Measurements from ENCODE around the gene MED9.

MED9 gene

DNA sequence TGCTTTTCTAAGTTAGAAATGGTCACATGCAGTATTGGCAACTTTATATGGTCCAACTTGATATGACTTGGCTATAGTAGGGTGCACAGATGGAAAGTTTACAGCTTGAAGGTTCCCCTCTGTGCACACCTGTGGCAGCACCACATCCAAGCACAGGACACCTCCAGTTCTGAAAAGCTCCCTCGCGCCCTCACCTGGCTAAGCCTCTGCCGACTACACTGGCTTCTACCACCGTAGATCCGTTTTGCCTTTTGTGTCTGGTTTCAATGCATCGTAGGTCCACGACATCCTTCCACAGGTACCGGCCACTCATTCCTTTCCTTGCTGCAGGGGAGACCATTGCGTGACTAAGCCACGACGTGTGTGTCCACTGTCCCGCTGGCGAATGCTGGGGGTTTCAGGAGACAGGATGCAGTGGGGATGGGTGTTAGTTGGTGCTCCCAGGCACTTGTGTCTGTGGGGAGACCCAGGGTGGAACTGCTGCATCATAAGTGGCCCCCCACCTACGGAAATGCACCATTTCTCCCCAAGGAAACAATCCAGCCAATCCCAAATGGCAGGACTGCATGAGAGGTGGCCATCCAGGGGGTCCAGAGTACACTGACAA lies 24.3 kb downstream of the MED9 start:
- Histone ChIP-seq H3K9me3 (replicated peaks; ENCODE audit: insufficient read depth, low read length) (no peaks in the 10 kb centered on the region), H4K20me1 (ENCODE audit: insufficient read depth, low read length) (no peaks in the 10 kb centered on the region), H3K36me3 (replicated peaks; ENCODE audit: insufficient read depth, low read length) (no peaks in the 10 kb centered on the region), H3F3A (ENCODE audit: insufficient read depth, low read length) (no peaks in the 10 kb centered on the region), H2AFZ (ENCODE audit: low read length) (no peak overlapping the region), H3K4me1 (ENCODE audit: low read length) (no peaks in the 10 kb centered on the region), H3K27me3 (replicated peaks; ENCODE audit: insufficient read depth, low read length) (peaks cover 6% of the 10 kb centered on the region; the same call in 1 of the 2 replicates), H3K4me3 (ENCODE audit: low read length) (no peak overlapping the region), H3K4me2 (ENCODE audit: low read depth, low read length) (no peak overlapping the region), H3K27ac (ENCODE audit: low read length) (no peak overlapping the region), H3K9me2 (replicated peaks; ENCODE audit: insufficient read depth, low read length) (no peaks in the 10 kb centered on the region), H3K79me2 (ENCODE audit: low read length) (no peaks in the 10 kb centered on the region), H3K9ac (ENCODE audit: low read length) (no peak overlapping the region)
- TF ChIP-seq, protein P1, sequence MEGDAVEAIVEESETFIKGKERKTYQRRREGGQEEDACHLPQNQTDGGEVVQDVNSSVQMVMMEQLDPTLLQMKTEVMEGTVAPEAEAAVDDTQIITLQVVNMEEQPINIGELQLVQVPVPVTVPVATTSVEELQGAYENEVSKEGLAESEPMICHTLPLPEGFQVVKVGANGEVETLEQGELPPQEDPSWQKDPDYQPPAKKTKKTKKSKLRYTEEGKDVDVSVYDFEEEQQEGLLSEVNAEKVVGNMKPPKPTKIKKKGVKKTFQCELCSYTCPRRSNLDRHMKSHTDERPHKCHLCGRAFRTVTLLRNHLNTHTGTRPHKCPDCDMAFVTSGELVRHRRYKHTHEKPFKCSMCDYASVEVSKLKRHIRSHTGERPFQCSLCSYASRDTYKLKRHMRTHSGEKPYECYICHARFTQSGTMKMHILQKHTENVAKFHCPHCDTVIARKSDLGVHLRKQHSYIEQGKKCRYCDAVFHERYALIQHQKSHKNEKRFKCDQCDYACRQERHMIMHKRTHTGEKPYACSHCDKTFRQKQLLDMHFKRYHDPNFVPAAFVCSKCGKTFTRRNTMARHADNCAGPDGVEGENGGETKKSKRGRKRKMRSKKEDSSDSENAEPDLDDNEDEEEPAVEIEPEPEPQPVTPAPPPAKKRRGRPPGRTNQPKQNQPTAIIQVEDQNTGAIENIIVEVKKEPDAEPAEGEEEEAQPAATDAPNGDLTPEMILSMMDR (IDR thresholded peaks at IDR 0.05; ENCODE audit: low read length), result peak; percentile 30
- TF ChIP-seq EZH2phosphoT487 (IDR thresholded peaks at IDR 0.05; ENCODE audit: low read length), result no peak
- DNase-seq, result peak; percentile 24

DNA sequence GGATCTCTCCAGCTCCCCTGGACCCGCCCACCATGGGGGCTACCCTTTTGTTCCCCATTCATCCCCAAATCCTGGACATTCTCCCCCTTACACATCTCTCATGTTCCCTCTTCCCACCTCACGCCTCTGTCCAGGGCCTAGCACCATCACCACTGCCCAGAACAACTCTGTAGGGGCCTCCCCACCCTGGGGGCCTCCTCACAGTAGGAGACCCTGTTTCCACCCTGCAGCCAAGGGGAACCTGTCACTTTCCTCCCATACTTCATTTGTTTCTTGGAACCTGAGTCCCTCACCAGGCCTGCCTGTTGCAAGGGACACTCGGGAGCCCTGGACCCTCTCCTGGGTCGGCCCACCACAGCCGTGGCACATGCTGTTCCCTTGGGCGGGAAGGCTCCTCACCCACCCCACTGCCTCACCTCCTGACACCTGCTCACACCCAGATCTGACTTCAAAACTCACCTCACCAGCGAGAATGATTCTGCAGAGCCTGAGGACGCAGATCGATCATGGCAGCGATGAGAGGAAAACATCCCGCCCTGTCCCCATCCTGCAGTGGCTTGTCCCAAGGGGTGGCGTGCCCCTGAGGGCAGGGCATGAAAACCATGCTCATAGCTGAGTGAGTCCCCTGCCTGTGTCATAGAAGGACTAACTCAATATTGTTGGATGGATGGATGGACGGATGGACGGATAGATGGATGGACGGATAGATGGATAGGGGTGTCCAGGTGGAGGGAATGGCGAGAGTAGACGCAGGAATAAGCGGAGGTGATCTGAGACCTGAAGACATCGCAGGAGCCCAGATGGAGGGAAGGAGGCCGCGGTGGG lies 26.2 kb downstream of the MED9 start:
- no peak overlapping the region for H3K27ac ChIP-seq (ENCODE audit: low read length)
- H3K4me3 ChIP-seq (ENCODE audit: low read length), result no peak overlapping the region
- H3F3A ChIP-seq (ENCODE audit: insufficient read depth, low read length), result no peaks in the 10 kb centered on the region
- H3K27me3 ChIP-seq (replicated peaks; ENCODE audit: insufficient read depth, low read length), result peaks cover 6% of the 10 kb centered on the region; the same call in 1 of the 2 replicates
- DNase-seq, result no peak
- no peaks in the 10 kb centered on the region for H3K4me1 ChIP-seq (ENCODE audit: low read length)
- no peaks in the 10 kb centered on the region for H3K79me2 ChIP-seq (ENCODE audit: low read length)
- no peak for TF ChIP-seq EZH2phosphoT487 (IDR thresholded peaks at IDR 0.05; ENCODE audit: low read length)
- TF ChIP-seq EZH2 (optimal IDR thresholded peaks at IDR 0.05; ENCODE audit: low read depth, low read length), result no peak
- no peaks in the 10 kb centered on the region for H4K20me1 ChIP-seq (ENCODE audit: insufficient read depth, low read length)
- H3K4me2 ChIP-seq (ENCODE audit: low read depth, low read length), result no peak overlapping the region
- no peak overlapping the region for H2AFZ ChIP-seq (ENCODE audit: low read length)
- no peak overlapping the region for H3K9ac ChIP-seq (ENCODE audit: low read length)
- H3K9me2 ChIP-seq (replicated peaks; ENCODE audit: insufficient read depth, low read length), result no peaks in the 10 kb centered on the region
- no peaks in the 10 kb centered on the region for H3K36me3 ChIP-seq (replicated peaks; ENCODE audit: insufficient read depth, low read length)
- no peaks in the 10 kb centered on the region for H3K9me3 ChIP-seq (replicated peaks; ENCODE audit: insufficient read depth, low read length)

DNA sequence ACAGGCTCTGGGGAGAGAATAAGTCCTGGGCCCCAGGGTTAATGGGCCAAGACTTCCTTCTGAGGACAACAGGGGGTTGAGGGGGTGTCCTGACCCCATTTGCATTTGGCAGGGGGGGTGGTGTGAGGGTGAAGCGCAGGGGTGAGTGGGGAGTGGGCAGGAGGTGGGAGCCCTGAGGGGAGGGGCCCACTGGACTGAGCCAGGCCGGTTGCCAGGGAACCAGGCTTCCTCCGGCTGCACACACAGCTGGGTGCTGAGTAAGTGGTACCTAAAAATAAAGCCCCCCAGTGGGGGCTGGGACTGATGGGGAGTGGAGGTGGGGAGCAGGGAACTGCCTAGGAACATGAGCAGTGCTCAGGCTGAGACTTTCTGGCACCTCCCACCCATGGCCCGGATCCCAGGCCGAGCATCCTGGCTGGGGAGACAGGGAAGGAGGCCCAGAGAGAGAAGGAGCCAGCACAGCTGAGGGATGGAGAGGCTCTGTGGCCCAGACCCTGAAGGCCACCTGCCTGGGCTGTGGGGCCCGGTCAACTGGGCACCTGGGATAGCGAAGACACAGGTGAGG lies 26.8 kb downstream of the MED9 start:
- Histone ChIP-seq H3K9me2 (replicated peaks; ENCODE audit: insufficient read depth, low read length) (no peaks in the 10 kb centered on the region), H3K9ac (ENCODE audit: low read length) (no peak overlapping the region), H3K27ac (ENCODE audit: low read length) (no peak overlapping the region), H3K27me3 (replicated peaks; ENCODE audit: insufficient read depth, low read length) (peaks cover under 1% of the 10 kb centered on the region; the same call in 1 of the 2 replicates), H3K4me3 (ENCODE audit: low read length) (no peak overlapping the region), H3K9me3 (replicated peaks; ENCODE audit: insufficient read depth, low read length) (no peaks in the 10 kb centered on the region), H3F3A (ENCODE audit: insufficient read depth, low read length) (no peaks in the 10 kb centered on the region), H3K4me2 (ENCODE audit: low read depth, low read length) (no peak overlapping the region), H3K36me3 (replicated peaks; ENCODE audit: insufficient read depth, low read length) (no peaks in the 10 kb centered on the region), H2AFZ (ENCODE audit: low read length) (no peak overlapping the region), H4K20me1 (ENCODE audit: insufficient read depth, low read length) (no peaks in the 10 kb centered on the region), H3K4me1 (ENCODE audit: low read length) (no peaks in the 10 kb centered on the region), H3K79me2 (ENCODE audit: low read length) (no peaks in the 10 kb centered on the region)
- DNase-seq, result no peak
- TF ChIP-seq EZH2 (optimal IDR thresholded peaks at IDR 0.05; ENCODE audit: low read depth, low read length) (no peak), EZH2phosphoT487 (IDR thresholded peaks at IDR 0.05; ENCODE audit: low read length) (no peak)
- TF ChIP-seq, protein P1 (IDR thresholded peaks at IDR 0.05; ENCODE audit: low read length), result no peak
